Kidney epithelial cell (primary cell): Measurements from ENCODE around the gene LRBA. TPM values are rescaled to one million over a fixed set of nuclear protein-coding genes. Genes with fewer than 3 reads are reported as not detected.

Experiments used
- DNase-seq: peaks from one replicate; pipeline ENCODE4 v3.0.0-alpha.2; 2010; ENCODE audit warnings: low read depth
- H3K27me3 ChIP-seq: 2 replicates; pipeline ENCODE4 v1.6.0; 2011; ENCODE audit warnings: low read length; ENCODE audit not compliant: control insufficient read depth, insufficient read depth
- H3K36me3 ChIP-seq: 2 replicates; pipeline ENCODE4 v1.5.1; 2011; ENCODE audit warnings: low read length; ENCODE audit not compliant: control insufficient read depth, insufficient read depth
- H3K4me3 ChIP-seq: 2 replicates; pipeline ENCODE4 v1.5.1; 2011; ENCODE audit warnings: low read depth, mild to moderate bottlenecking, control low read depth, low read length
- CTCF ChIP-seq: IDR thresholded peaks from 2 replicates; pipeline ENCODE4 v1.5.1; 2011; ENCODE audit warnings: mild to moderate bottlenecking, moderate library complexity, low read length, control low read depth, inconsistent platforms; ENCODE audit not compliant: insufficient read depth, poor library complexity, severe bottlenecking
- total RNA-seq: library from RNA; depleted of rRNA; stranded (reverse); fragments of >200 nt; gene quantifications from 2 replicates; pipeline ENCODE4 v1.2.3, GENCODE V29; 2015

Gene LRBA
- total RNA-seq, 1 donor from 2014 or later: 85.2 TPM

- Histone ChIP-seq H3K27me3 (no peaks in the 10 kb centered on the region), H3K36me3 (no peaks in the 10 kb centered on the region), H3K4me3 (no peak overlapping the region)
- TF ChIP-seq CTCF: no peak
- DNase-seq: no peak
Measured at GRCh38 chr4:150475763-150476162, 539.3 kb downstream of the LRBA start.

- H3K27me3 ChIP-seq: no peaks in the 10 kb centered on the region
- no peak overlapping the region for H3K4me3 ChIP-seq
- DNase-seq: no peak
- TF ChIP-seq CTCF: no peak
- no peaks in the 10 kb centered on the region for H3K36me3 ChIP-seq
Measured at GRCh38 chr4:150464523-150464922, 550.6 kb downstream of the LRBA start.

GRCh38 chr4:150462743-150463142 lies 552.3 kb downstream of the LRBA start:
- TF ChIP-seq CTCF: no peak
- H3K36me3 ChIP-seq: no peaks in the 10 kb centered on the region
- H3K4me3 ChIP-seq: no peak overlapping the region
- no peak for DNase-seq
- no peaks in the 10 kb centered on the region for H3K27me3 ChIP-seq

- DNase-seq: no peak
- no peak for TF ChIP-seq CTCF
- Histone ChIP-seq H3K36me3 (no peaks in the 10 kb centered on the region), H3K27me3 (no peaks in the 10 kb centered on the region), H3K4me3 (no peak overlapping the region)
Measured at GRCh38 chr4:150461957-150462356, 553.1 kb downstream of the LRBA start.

- no peak for TF ChIP-seq CTCF
- H3K36me3 ChIP-seq: no peaks in the 10 kb centered on the region
- H3K4me3 ChIP-seq: no peak overlapping the region
- no peak for DNase-seq
- H3K27me3 ChIP-seq: no peaks in the 10 kb centered on the region
Measured at GRCh38 chr4:150457802-150458201, 557.3 kb downstream of the LRBA start.

GRCh38 chr4:150451883-150452282 lies 563.2 kb downstream of the LRBA start:
- no peak for DNase-seq
- TF ChIP-seq CTCF: no peak
- no peaks in the 10 kb centered on the region for H3K27me3 ChIP-seq
- no peaks in the 10 kb centered on the region for H3K36me3 ChIP-seq
- H3K4me3 ChIP-seq: no peak overlapping the region
